ENCODE results near the gene TMEM52.
"Not testable (repeated sequence)": the region's sequence is repeated elsewhere in the genome, so short reads cannot be mapped to it uniquely, and the experiment has no call there.

TMEM52 gene

GRCh38 chr1:1945782-1946393 lies 26.8 kb upstream of the TMEM52 start:
- DNase-seq: no peak

DNA sequence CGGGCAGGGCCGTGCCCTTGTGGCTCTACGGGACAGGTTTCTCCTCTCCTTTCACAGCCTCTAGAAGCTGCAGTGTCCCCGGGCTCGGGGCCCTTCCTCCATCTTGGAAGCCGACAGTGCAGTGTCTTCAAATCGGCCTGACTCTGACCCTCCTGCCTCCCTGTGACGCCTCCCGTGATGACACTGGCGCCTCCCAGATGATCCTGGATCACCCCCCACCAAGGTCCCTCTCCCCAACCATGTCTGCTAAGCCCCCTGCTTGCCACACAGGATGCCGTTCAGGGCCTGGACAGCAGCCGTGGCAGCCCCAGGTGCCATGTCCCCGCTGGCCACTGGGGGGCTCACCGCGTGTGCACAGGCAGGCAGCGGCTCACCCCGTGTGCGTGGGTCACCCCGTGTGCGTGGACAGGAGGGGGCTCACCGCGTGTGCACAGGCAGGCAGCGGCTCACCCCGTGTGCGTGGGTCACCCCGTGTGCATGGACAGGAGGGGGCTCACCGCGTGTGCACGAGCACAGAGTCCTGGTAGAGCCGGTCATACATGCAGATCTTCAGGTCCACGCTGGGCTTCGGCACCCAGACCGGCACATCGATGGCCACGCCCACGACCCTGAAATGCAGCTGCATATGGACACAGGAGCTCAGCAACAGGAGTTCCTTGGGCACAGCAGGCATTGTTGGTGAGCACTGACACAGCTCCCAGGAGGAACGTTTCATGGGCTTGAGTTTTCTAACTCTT lies 24.9 kb upstream of the TMEM52 start:
- DNase-seq: peak; percentile 69

DNA sequence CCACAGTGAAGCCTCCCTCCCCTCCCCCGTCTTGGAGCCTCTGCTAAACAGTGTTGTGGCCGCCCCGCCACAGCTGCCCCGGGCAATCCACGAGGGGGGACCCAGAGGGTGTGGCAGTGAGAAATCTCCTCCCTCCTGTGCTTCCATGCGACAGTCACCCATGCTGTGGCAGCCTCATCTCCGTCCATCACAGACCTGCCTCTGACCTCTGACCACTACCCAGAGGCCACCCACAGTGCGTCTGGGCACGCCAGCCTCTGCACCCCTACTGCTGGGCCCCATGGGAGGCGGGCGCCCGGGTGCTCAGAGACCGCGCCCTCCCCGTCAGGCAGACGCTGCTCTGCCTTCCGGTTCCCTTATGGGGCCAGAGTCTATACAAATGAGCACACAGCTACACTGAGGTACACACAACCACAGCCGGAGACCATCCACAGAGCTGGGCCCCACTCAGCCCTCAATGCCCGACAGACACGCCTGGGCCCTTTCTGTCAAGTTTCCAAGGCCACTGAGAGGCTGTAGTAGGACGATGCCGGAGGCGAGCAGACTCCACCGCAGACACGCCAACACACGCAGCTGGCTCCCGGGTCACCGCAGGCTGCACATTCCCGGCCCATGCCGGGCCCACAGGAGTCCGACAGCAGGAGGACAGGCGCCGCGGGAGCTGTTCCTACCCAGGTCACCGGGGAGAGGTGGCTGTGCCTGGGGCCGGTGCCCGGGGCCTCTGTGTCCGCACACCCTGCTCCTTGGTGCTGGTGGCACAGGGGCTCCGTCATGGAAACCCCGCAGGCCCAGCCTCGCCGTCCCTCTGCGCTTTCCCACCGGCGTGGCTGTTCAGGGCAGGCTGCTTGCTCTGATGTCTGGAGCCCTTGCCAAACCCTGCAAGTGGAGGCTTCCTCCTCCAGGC lies 23.9 kb upstream of the TMEM52 start:
- no peak for DNase-seq

DNA sequence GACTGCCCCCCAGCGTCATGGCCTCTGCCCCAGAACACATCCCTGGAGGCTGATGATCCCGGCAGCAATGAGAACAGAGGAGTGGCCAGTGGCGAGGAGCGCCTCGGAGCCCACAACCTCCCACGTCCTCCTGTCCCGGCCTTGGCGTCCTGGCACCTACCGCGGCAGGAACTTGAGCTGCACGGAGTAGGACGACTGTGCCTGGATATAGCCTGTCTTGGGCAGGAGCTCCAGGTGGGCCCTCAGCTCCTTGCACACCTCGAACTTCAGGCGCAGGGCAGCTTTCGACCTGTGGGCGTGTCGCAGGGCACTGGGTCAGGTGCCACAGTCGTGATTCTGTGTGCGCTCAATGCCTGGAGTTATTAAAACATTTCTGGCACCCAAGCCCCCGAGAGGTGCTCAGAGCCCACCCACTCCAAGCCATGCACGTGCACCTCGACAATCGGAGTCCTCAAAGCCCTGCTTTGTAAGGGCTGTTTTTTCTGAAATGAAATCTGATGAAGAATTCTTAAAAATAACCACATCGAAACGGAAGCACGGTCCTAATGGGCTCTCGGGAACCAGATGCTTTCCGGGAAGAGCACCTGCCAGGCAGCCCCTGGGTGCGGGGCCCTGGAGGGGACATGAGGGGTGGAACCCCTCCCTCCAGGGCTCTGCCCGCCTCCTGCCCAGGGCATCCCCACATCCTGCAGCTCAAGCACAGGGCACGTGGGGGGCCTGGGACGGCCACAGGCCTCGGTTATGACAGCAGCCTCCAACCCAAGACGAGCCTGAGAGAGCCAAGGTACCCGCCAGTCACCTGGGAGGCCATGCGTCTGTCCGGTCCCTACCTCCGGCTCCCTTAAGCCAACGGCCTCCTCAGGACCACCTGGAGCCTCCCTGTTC lies 23.0 kb upstream of the TMEM52 start:
- DNase-seq: no peak

DNA sequence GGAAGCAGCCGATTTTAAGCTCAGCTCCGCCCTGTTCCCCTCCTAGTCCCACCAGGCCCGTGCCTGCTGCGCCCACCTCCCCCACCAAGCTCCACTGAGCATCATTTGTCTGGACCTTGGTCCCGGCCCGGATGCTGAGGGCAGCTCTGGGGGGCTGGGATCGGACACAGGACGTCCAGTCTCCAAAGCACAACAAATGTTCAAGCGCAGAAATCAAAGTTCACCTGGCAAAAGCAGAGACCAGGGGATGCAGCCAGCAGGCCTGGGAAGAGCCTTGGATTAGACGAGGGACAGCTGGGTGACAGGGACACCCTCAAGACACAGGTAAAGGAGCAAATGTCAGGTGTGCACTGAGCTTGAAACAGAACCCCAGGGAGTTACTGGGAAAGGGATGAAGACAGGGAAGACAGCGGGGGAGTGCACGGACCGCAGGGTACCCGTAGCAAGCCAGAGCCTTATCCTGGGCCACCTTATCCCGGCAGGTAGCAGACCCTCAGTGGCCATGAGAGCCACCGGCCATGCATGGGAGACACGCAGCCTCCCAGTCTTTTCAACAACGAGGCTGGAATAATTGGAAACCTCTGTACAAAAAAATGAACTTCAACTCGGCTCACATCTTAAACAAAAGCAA lies 22.2 kb upstream of the TMEM52 start:
- DNase-seq: no peak

DNA sequence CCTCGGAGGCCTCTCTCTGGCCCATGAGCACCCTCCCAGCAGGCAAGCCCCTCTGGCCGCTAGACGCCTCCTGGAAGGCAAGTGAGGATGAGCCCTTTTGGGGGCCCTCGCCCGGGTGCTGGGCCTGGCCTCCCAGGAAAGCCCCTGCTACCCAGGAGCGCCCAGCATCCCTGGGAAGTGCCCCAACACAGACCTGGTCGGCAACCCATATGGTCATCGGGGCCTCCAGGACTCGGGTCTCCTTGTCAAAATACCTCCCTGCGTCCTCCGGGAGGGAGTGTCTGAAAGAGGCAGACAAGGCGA lies 21.0 kb upstream of the TMEM52 start:
- no peak for DNase-seq

DNA sequence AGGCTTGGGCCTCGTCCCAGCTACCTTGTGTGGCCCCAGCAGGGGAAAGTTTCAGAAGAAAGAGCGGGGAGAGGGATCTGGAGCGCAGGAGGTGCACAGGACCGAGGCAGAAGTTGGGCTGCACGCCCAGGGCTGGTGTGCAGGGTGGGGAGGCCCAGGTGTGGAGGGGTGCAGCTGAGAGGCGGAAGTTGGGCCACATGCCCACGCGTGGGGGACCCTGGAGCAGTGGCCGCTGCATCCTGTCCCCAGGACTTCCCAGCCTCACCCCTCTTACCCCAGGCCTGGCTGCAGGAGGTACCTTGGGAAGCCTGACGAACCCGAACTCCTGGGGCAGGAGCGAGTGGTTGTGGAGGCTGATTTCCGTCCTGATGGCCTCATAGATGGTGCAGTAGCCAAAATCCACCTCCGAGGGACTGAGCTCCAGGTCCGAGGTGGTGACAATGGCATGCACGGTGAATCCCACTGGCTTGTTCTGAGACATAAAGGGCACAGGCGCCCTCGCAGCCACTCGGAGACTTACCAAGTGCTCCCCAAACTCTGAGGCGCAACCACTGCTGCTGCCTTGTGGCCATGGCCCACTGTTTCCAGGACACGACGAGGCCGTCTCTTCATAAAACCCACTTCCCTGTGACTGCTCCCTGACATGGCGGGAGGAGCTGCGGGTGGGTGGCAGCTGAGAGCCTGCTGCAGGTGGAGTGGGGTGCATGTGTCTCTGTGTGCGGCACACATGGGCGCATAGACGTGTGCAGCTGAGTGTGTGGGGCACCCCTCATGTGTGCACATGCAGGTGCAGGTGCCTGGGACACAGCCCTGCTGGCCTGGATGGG lies 20.4 kb upstream of the TMEM52 start:
- no peak for DNase-seq

GRCh38 chr1:1938613-1939295 lies 19.7 kb upstream of the TMEM52 start:
- DNase-seq: no peak

GRCh38 chr1:1938276-1938573 lies 19.1 kb upstream of the TMEM52 start:
- no peak for DNase-seq

- no peak for DNase-seq
Measured at GRCh38 chr1:1937549-1938275, 18.6 kb upstream of the TMEM52 start.

DNA sequence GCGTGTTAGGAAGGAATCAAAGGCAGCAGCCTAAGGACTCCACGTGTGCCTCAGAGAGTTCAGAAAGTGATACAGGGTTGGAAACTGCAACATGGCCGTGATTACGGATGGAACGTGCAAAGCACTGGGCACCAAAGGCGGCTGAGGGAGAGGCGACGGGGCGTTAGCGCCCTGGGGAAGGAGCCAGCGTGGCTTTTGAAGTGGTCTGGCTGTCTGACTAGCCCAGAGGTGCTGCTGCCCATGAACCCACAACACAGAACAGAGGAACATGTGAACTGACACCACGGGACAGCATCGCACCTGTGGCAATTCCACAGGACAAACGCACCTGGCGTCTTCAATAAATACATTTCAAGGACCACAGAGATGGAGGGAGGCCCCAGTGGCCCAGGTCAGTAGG lies 18.0 kb upstream of the TMEM52 start:
- DNase-seq: no peak

DNA sequence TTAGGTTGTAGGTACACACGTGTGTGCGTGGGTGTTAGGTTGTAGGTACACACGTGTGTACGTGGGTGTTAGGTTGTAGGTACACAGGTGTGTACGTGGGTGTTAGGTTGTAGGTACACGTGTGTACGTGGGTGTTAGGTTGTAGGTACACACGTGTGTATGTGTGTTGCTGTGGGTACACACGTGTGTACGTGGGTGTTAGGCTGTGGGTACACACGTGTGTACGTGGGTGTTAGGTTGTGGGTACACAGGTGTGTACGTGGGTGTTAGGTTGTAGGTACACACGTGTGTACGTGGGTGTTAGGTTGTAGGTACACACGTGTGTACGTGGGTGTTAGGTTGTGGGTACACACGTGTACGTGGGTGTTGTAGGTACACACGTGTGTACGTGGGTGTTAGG lies 15.8 kb upstream of the TMEM52 start:
- DNase-seq: not testable (repeated sequence)

DNA sequence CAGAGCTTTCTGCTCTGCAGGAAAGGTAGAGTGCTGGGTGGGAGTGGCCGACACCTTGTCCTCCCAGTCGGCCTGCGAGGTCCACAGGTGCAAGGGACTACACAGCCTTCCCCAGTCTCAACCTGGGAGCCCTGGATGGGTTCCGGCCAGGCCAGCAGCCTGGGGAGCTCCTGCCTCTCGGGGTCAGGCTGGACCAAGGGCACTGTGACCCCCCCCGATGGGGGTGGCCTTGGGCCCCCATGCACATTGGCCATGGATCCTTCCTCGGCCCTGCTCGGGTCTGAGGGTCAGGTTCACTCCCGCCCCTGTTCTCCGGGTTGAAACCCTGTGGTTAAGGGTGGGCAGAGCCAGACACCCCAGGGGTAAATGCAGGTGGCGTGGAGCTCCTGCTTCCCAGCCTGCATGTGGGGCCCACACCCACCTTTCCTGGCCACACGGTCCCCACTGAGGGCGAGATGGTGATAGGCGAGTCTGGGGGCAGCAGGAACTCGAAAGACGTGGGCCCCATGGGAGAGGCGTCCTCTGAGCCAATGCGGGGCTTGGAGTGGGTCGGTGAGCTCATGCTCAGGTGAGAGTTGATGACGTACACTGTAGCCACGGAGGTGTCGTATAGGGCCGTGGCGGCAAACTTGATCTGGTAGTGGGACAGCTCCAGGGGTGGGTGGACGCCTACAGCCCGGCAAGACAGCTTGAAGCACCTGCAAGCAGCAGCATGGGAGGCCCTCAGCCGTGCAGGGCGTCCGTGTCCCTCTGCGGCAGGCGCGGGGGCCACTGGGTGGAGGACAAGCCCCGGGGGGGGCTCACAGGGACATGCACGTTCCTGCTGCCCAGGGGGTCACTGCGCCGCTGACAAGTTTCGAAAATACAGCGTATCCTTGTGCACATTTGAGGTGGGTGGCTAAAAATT lies 10.8 kb upstream of the TMEM52 start:
- no peak for DNase-seq

GRCh38 chr1:1929102-1929638 lies 10.1 kb upstream of the TMEM52 start:
- DNase-seq: no peak

DNA sequence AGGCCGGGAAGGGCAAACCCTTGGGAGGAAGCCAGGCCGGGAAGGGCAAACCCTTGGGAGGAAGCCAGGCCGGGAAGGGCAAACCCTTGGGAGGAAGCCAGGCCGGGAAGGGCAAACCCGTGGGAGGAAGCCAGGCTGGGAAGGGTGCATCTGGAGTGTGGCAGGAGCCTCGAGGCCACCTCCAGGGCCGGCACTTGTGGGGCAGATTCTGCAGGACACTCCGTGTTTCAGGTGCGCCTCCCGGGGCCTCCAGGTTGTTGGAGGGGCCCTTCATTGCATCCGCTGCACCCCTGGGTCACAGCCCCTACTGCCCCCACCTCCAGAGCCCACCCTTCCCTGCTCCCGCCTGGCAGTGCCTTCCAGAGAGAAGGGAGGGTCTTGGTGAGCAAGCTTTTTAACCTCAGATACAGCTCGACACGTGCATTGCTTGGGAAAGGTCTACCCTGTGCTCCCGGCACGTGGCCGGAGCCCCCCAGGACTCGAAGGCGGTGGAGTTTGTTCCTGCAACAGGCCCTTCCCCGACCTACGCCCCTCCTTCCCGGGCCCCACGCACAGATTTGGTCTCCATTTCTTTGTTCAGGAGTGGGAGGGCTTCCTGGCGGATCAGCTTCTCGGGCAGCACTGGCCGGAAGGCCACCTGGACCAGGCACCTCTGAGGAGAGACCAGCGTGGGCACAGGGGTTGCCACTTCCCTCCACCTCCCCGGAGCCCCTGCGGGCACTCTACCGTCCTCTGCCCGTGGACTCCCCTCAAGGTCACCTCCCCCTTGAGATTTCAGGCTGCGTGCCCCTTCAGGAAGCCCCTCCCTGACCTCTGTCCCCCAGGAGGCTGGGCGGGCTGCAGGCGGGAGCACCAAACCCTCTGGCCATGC lies 9.4 kb upstream of the TMEM52 start:
- DNase-seq: no peak

DNA sequence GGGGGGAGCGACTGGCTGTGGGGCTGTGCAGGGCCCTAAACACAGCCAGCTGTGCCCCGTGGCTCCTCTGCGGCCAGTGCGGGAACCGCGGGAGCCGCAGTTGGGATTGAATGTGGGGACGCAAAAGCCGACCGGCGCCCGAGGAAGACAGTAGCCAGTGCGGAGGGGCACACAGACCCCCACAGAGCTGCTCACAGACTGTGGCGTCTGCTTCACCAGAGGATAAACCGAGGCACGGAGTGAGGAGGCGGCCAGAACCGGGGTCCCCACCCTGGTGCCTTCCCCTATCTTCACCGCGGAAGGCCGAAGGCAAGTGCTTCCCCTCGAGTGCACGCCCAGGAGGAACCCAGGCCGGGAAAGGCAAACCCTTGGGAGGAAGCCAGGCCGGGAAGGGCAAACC lies 8.7 kb upstream of the TMEM52 start:
- no peak for DNase-seq

DNA sequence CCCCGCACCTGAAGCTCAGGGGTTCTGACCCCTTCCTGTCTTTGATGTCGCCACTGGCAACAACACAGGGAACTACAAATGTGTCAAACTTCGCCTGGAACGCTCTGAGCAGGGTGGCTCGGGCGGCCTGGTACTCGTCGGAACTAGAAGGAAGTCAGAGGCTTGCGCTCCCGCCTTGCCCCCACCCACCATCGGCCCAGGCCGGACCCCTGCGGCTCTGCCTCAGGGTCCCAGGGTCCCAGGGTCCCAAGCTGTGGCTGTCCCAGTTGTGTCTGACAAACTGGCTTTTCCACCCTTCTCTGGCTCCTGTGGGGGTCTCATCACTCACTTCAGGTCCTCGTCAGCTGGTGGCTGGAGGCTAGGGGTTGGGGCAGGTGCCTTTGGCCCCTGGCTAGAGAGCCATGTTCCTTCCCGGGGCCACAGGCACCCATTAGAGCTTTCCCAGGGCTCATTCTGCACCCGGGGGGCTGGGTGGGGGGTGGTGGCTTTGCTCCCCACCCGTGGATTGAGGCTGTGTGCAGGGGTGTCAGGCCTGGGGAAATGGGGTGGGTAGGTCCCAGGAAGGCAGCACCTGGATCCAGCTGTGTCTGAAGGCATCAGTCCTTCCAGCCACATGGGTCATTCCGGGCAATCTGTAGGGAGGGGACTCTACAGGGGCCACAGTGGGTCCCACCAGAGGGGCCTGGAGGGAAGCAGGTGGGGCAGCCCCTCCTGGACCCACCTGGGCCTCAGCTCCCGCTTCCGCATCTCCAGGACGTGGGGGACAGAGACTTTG lies 8.0 kb upstream of the TMEM52 start:
- no peak for DNase-seq

Measured in activated naive CD4-positive, alpha-beta T cell treated with Interleukin-2 at 50 U/mL for 16 hours (primary cell).